SK-N-SH treated with all-trans-retinoic acid at 6 μM for 48 hours (cell line): ENCODE results near the gene FOXS1.

Source experiments
- BACH2 ChIP-seq: fragments of 250-450 bp; sonication (Bioruptor Pico); IDR thresholded peaks from 2 replicates; pipeline ENCODE4 v1.9.0; 2021; ENCODE audit warnings: mild to moderate bottlenecking, borderline replicate concordance
- CSDC2 ChIP-seq: fragments of 250-450 bp; sonication (Bioruptor Pico); IDR thresholded peaks from 2 replicates; pipeline ENCODE4 v1.5.0; 2020; ENCODE audit warnings: mild to moderate bottlenecking, moderate library complexity
- OSR1 ChIP-seq: fragments of 250-450 bp; sonication (Bioruptor Pico); IDR thresholded peaks from 2 replicates; pipeline ENCODE4 v1.8.0; 2022; ENCODE audit warnings: moderate library complexity, mild to moderate bottlenecking, inconsistent platforms
- PPARA ChIP-seq: fragments of 250-450 bp; sonication (Bioruptor Pico); IDR thresholded peaks from 2 replicates; pipeline ENCODE4 v1.5.0; 2020; ENCODE audit warnings: mild to moderate bottlenecking, borderline replicate concordance
- SNAI2 ChIP-seq: fragments of 250-450 bp; sonication (Bioruptor Pico); IDR thresholded peaks from 2 replicates; pipeline ENCODE4 v1.5.0; 2020; ENCODE audit warnings: mild to moderate bottlenecking, moderate library complexity
- TCF4 ChIP-seq: fragments of 250-450 bp; sonication (Bioruptor Pico); IDR thresholded peaks from 2 replicates; pipeline ENCODE4 v1.8.0; 2021; ENCODE audit warnings: mild to moderate bottlenecking, moderate library complexity, borderline replicate concordance
- TOX ChIP-seq: fragments of 250-450 bp; sonication (Bioruptor Pico); IDR thresholded peaks from 2 replicates; pipeline ENCODE4 v1.8.0; 2021; ENCODE audit warnings: mild to moderate bottlenecking, moderate library complexity, borderline replicate concordance
- ZFP30 ChIP-seq: fragments of 450-650 bp; formaldehyde crosslinking; IDR thresholded peaks from 2 replicates; pipeline ENCODE4 v1.5.0; 2022; ENCODE audit warnings: mild to moderate bottlenecking, moderate library complexity
- ZNF8 ChIP-seq: fragments of 450-650 bp; formaldehyde crosslinking; IDR thresholded peaks from 2 replicates; pipeline ENCODE4 v1.5.0; 2020; ENCODE audit warnings: mild to moderate bottlenecking, moderate library complexity
- TF ChIP-seq, protein P1 (sequence below): fragments of 250-450 bp; sonication (Bioruptor Pico); IDR thresholded peaks from 2 replicates; pipeline ENCODE4 v1.5.1; 2020; ENCODE audit warnings: low read depth, mild to moderate bottlenecking, moderate library complexity
- TF ChIP-seq, protein P2 (sequence below): fragments of 250-450 bp; sonication (Bioruptor Pico); IDR thresholded peaks from 2 replicates; pipeline ENCODE4 v1.8.0; 2020; ENCODE audit warnings: mild to moderate bottlenecking, moderate library complexity, borderline replicate concordance

DNA sequence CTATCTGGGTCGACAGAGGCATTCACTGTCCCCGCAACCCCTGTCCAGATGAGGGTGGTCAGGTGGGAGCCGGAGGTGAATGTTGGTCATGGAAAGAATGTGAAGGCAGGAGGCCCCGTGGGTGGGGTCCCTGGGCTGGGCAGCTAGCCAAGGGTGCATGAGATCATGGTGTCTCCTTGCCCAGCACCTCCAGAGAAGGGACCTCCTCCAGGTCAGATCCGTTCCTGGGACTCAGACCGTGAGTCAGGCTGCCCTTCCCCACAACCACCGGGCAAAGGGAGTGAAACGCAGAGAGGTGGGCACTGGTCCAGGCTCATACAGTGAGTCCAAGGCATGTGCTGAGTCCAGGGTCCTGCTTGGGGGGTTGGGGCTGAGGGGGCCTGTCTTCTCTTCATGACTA, 3.5 kb downstream of the FOXS1 start:
- no peak for TF ChIP-seq BACH2 (CRISPR knock-in tag)
- TF ChIP-seq, protein P1, sequence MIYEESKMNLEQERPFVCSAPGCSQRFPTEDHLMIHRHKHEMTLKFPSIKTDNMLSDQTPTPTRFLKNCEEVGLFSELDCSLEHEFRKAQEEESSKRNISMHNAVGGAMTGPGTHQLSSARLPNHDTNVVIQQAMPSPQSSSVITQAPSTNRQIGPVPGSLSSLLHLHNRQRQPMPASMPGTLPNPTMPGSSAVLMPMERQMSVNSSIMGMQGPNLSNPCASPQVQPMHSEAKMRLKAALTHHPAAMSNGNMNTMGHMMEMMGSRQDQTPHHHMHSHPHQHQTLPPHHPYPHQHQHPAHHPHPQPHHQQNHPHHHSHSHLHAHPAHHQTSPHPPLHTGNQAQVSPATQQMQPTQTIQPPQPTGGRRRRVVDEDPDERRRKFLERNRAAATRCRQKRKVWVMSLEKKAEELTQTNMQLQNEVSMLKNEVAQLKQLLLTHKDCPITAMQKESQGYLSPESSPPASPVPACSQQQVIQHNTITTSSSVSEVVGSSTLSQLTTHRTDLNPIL (CRISPR knock-in tag) = no peak
- TF ChIP-seq, protein P2, sequence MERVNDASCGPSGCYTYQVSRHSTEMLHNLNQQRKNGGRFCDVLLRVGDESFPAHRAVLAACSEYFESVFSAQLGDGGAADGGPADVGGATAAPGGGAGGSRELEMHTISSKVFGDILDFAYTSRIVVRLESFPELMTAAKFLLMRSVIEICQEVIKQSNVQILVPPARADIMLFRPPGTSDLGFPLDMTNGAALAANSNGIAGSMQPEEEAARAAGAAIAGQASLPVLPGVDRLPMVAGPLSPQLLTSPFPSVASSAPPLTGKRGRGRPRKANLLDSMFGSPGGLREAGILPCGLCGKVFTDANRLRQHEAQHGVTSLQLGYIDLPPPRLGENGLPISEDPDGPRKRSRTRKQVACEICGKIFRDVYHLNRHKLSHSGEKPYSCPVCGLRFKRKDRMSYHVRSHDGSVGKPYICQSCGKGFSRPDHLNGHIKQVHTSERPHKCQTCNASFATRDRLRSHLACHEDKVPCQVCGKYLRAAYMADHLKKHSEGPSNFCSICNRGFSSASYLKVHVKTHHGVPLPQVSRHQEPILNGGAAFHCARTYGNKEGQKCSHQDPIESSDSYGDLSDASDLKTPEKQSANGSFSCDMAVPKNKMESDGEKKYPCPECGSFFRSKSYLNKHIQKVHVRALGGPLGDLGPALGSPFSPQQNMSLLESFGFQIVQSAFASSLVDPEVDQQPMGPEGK (CRISPR knock-in tag) = no peak
- no peak for TF ChIP-seq ZFP30 (CRISPR knock-in tag)
- no peak for TF ChIP-seq TOX (CRISPR knock-in tag)
- no peak for TF ChIP-seq PPARA
- TF ChIP-seq TCF4 (CRISPR knock-in tag) = no peak
- TF ChIP-seq OSR1 = no peak
- no peak for TF ChIP-seq SNAI2 (CRISPR knock-in tag)
- TF ChIP-seq ZNF8 (CRISPR knock-in tag) = no peak
- TF ChIP-seq CSDC2 (CRISPR knock-in tag) = no peak
